GM18868 (cell line): ENCODE measurements around the gene SF1.

Experiments
- ATAC-seq: cut with Tn5 transposase; IDR thresholded peaks from one replicate; pipeline ENCODE4 v1.9.1; 2021; ENCODE audit warnings: mild to moderate bottlenecking, moderate library complexity; ENCODE audit not compliant: unreplicated experiment

The SF1 gene

GRCh38 chr11:64786308-64786707 is 8.0 kb upstream of the SF1 start:
- no peak for ATAC-seq

- ATAC-seq = no peak
Observed at GRCh38 chr11:64784813-64785581, 6.7 kb upstream of the SF1 start.

GRCh38 chr11:64778223-64778472 is 194 bp downstream of the SF1 start:
- ATAC-seq = peak; percentile 17

- ATAC-seq = no peak
Observed at GRCh38 chr11:64777449-64778222, 706 bp downstream of the SF1 start.

- ATAC-seq = no peak
Observed at GRCh38 chr11:64776875-64777274, 1.5 kb downstream of the SF1 start.

- ATAC-seq = no peak
Observed at GRCh38 chr11:64776425-64776824, 1.9 kb downstream of the SF1 start.

GRCh38 chr11:64774144-64774543 is 4.2 kb downstream of the SF1 start:
- ATAC-seq = no peak

GRCh38 chr11:64772303-64773018 is 5.9 kb downstream of the SF1 start:
- no peak for ATAC-seq

- no peak for ATAC-seq
Observed at GRCh38 chr11:64771861-64772260, 6.5 kb downstream of the SF1 start.

GRCh38 chr11:64770120-64770519 is 8.2 kb downstream of the SF1 start:
- ATAC-seq = no peak

GRCh38 chr11:64769283-64769682 is 9.1 kb downstream of the SF1 start:
- ATAC-seq = no peak

- no peak for ATAC-seq
Observed at GRCh38 chr11:64768300-64768694, 10.0 kb downstream of the SF1 start.

GRCh38 chr11:64767344-64768299 is 10.7 kb downstream of the SF1 start:
- no peak for ATAC-seq

- ATAC-seq = no peak
Observed at GRCh38 chr11:64766881-64767280, 11.5 kb downstream of the SF1 start.

GRCh38 chr11:64765851-64766665 is 12.3 kb downstream of the SF1 start:
- no peak for ATAC-seq

- no peak for ATAC-seq
Observed at GRCh38 chr11:64765291-64765850, 13.0 kb downstream of the SF1 start.

- ATAC-seq = no peak
Observed at GRCh38 chr11:64764753-64765152, 13.6 kb downstream of the SF1 start.

GRCh38 chr11:64764040-64764611 is 14.2 kb downstream of the SF1 start:
- ATAC-seq = no peak

GRCh38 chr11:64763526-64764039 is 14.8 kb downstream of the SF1 start:
- ATAC-seq = no peak
